Tibial nerve (tissue), 4 donors: ENCODE data around the gene HS3ST6.

Source experiments
- CTCF ChIP-seq, 5 experiments: fragments of 200-600 bp in 3 of 5; fragments of 450-650 bp in 2 of 5; sonication (generic) in 3 of 5; IDR thresholded peaks; one replicate each; pipeline ENCODE4 v1.5.1; 2016 to 2019; ENCODE audit warnings: antibody characterized with exemption in 5 of 5, mild to moderate bottlenecking in 3 of 5, moderate library complexity in 2 of 5
- EP300 ChIP-seq, 2 donors: sonication (generic); formaldehyde crosslinking; IDR thresholded peaks; one replicate each; pipeline ENCODE4 v1.6.1; 2017; ENCODE audit warnings: antibody characterized with exemption in 2 of 2, mild to moderate bottlenecking in 1 of 2
- POLR2A ChIP-seq, 2 donors: fragments of 450-650 bp; IDR thresholded peaks; one replicate each; pipeline ENCODE4 v1.6.1; 2017; ENCODE audit warnings: antibody characterized with exemption in 2 of 2, mild to moderate bottlenecking in 2 of 2, moderate library complexity in 2 of 2

- TF ChIP-seq CTCF (IDR thresholded peaks at IDR 0.05) (peak in 1 of 5 experiments; percentile 16), POLR2A (IDR thresholded peaks at IDR 0.05) (no peak), EP300 (IDR thresholded peaks at IDR 0.05) (no peak)
Observed at GRCh38 chr16:1963806-1964505, 45.7 kb upstream of the HS3ST6 start.
